CD4-positive, CD25-positive, alpha-beta regulatory T cell (primary cell): ENCODE data around the gene BBC3. TPM values are rescaled to one million over a fixed set of nuclear protein-coding genes. Genes with fewer than 3 reads are reported as not detected.

Experiments
- ATAC-seq, 2 donors: fragments of 150-1000 bp; cut with Tn5 transposase; one replicate each; pipeline ENCODE4 v1.10.0; 2021; ENCODE audit warnings: low read depth in 2 of 2, moderate number of reproducible peaks in 2 of 2, moderate library complexity in 1 of 2
- DNase-seq, 3 donors: peaks; one replicate each; pipeline versions ENCODE4 v3.0.0 to v3.0.0-alpha.2; 2012 to 2022; ENCODE audit warnings: mixed read lengths in 1 of 3
- H3K27ac ChIP-seq: one replicate; pipeline ENCODE4 v1.7.0; 2013; ENCODE audit warnings: mild to moderate bottlenecking, low read length; ENCODE audit not compliant: insufficient read depth, poor library complexity, severe bottlenecking
- H3K27me3 ChIP-seq: one replicate; pipeline ENCODE4 v1.7.0; 2013; ENCODE audit warnings: low read length; ENCODE audit not compliant: control insufficient read depth, insufficient read depth
- H3K36me3 ChIP-seq: one replicate; pipeline ENCODE4 v1.7.0; 2013; ENCODE audit warnings: mild to moderate bottlenecking, low read length, moderate library complexity; ENCODE audit not compliant: control insufficient read depth, insufficient read depth
- H3K4me1 ChIP-seq: 2 replicates; pipeline ENCODE4 v1.7.0; 2013; ENCODE audit warnings: mild to moderate bottlenecking, low read length; ENCODE audit not compliant: insufficient read depth, control insufficient read depth, poor library complexity, severe bottlenecking
- H3K4me3 ChIP-seq: one replicate; pipeline ENCODE4 v1.7.0; 2013; ENCODE audit warnings: low read depth, mild to moderate bottlenecking, low read length, moderate library complexity
- H3K9me3 ChIP-seq, 2 experiments: 1 replicate in 1 of 2; 2 replicates in 1 of 2; pipeline ENCODE4 v1.7.0; 2013; ENCODE audit warnings: low read length in 2 of 2, mild to moderate bottlenecking in 1 of 2, moderate library complexity in 1 of 2; ENCODE audit not compliant: control insufficient read depth in 2 of 2
- H3K27ac Mint-ChIP-seq, 3 donors: one replicate each; pipeline ENCODE4 v1.8.0; 2020 to 2022; ENCODE audit warnings: mild to moderate bottlenecking in 3 of 3, mixed read lengths in 3 of 3, moderate library complexity in 2 of 3
- H3K27me3 Mint-ChIP-seq: one replicate; pipeline ENCODE4 v1.8.0; 2022; ENCODE audit warnings: mild to moderate bottlenecking, mixed read lengths
- H3K36me3 Mint-ChIP-seq: one replicate; pipeline ENCODE4 v1.8.0; 2020; ENCODE audit warnings: mixed read lengths
- H3K4me1 Mint-ChIP-seq, 4 donors: one replicate each; pipeline ENCODE4 v1.8.0; 2020 to 2022; ENCODE audit warnings: mixed read lengths in 4 of 4, mild to moderate bottlenecking in 1 of 4
- H3K4me3 Mint-ChIP-seq, 4 donors: one replicate each; pipeline ENCODE4 v1.8.0; 2020 to 2022; ENCODE audit warnings: mild to moderate bottlenecking in 4 of 4, mixed read lengths in 4 of 4, moderate library complexity in 3 of 4
- H3K9me3 Mint-ChIP-seq, 7 donors: one replicate each; pipeline ENCODE4 v1.8.0; 2020 to 2022; ENCODE audit warnings: mixed read lengths in 7 of 7, mild to moderate bottlenecking in 3 of 7, moderate library complexity in 2 of 7
- polyA plus RNA-seq, 4 donors: library from polyadenylated mRNA; unstranded; fragments of 300-500 nt; fragmentation: Illumina TruSeq; gene quantifications; one replicate each; pipeline ENCODE4 v1.2.3, GENCODE V29; 2021
- total RNA-seq: library from RNA; stranded (reverse); gene quantifications from one replicate; pipeline ENCODE4 v1.2.3, GENCODE V29; 2022

Gene BBC3
- total and polyA plus RNA-seq, 5 donors from 2014 or later, result 4.2 to 21.2 (median 6.2) TPM

GRCh38 chr19:47273313-47274070 lies 42.5 kb upstream of the BBC3 start:
- DNase-seq (peak; percentile 85 to 94 (median 89)), ATAC-seq (peak; percentile 58 to 61)
- H3K4me1 Mint-ChIP-seq, result peaks cover 4 to 26% (median 7%) of the 10 kb centered on the region in 4 donors
- peaks cover 9% of the 10 kb centered on the region for H3K36me3 Mint-ChIP-seq
- H3K27ac Mint-ChIP-seq, result peak overlapping the region; percentile 97 to 99 (median 99)
- Histone ChIP-seq H3K4me3 (peak overlapping the region; percentile 77), H3K4me1 (peaks cover 22% of the 10 kb centered on the region), H3K36me3 (peaks cover 7% of the 10 kb centered on the region), H3K27me3 (no peaks in the 10 kb centered on the region), H3K9me3 (no peaks in the 10 kb centered on the region), H3K27ac (peak overlapping the region; percentile 97)
- peaks cover 0 to 1% (median 0%) of the 10 kb centered on the region in 7 donors for H3K9me3 Mint-ChIP-seq
- peaks cover 7% of the 10 kb centered on the region for H3K27me3 Mint-ChIP-seq
- peak overlapping the region; percentile 97 to 100 (median 98) for H3K4me3 Mint-ChIP-seq

- Histone ChIP-seq H3K9me3 (no peaks in the 10 kb centered on the region), H3K4me3 (peak overlapping the region; percentile 13), H3K36me3 (peaks cover 7% of the 10 kb centered on the region), H3K27me3 (no peaks in the 10 kb centered on the region), H3K27ac (peak overlapping the region; percentile 97), H3K4me1 (peaks cover 22% of the 10 kb centered on the region)
- peak overlapping the region; percentile 87 to 99 (median 99) for H3K27ac Mint-ChIP-seq
- H3K27me3 Mint-ChIP-seq, result peaks cover 7% of the 10 kb centered on the region
- peaks cover 15% of the 10 kb centered on the region for H3K36me3 Mint-ChIP-seq
- peak overlapping the region; percentile 87 to 100 (median 98) for H3K4me3 Mint-ChIP-seq
- peaks cover 4 to 23% (median 7%) of the 10 kb centered on the region in 4 donors for H3K4me1 Mint-ChIP-seq
- no peak for ATAC-seq
- H3K9me3 Mint-ChIP-seq, result peaks cover 0 to 1% (median 0%) of the 10 kb centered on the region in 7 donors
- peak in 2 of 3 donors; percentile 49 to 50 for DNase-seq
Observed at GRCh38 chr19:47272448-47273312, 41.7 kb upstream of the BBC3 start.

GRCh38 chr19:47271949-47272348 lies 41.0 kb upstream of the BBC3 start:
- H3K4me3 Mint-ChIP-seq, result peak overlapping the region in 3 of 4 donors; percentile 46 to 100 (median 87)
- Histone ChIP-seq H3K4me3 (no peak overlapping the region), H3K27me3 (no peaks in the 10 kb centered on the region), H3K36me3 (peaks cover 12% of the 10 kb centered on the region), H3K4me1 (peaks cover 22% of the 10 kb centered on the region), H3K9me3 (no peaks in the 10 kb centered on the region), H3K27ac (no peak overlapping the region)
- peak overlapping the region in 2 of 3 donors; percentile 87 to 99 for H3K27ac Mint-ChIP-seq
- H3K4me1 Mint-ChIP-seq, result peaks cover 4 to 22% (median 7%) of the 10 kb centered on the region in 4 donors
- ATAC-seq, result no peak
- H3K36me3 Mint-ChIP-seq, result peaks cover 18% of the 10 kb centered on the region
- peaks cover 0 to 1% (median 0%) of the 10 kb centered on the region in 7 donors for H3K9me3 Mint-ChIP-seq
- H3K27me3 Mint-ChIP-seq, result peaks cover 7% of the 10 kb centered on the region
- no peak for DNase-seq

GRCh38 chr19:47270408-47270807 lies 39.4 kb upstream of the BBC3 start:
- Mint-ChIP-seq H3K4me1 (peaks cover 4 to 15% (median 5%) of the 10 kb centered on the region in 4 donors), H3K27ac (peak overlapping the region in 1 of 3 donors; percentile 67), H3K9me3 (peaks cover 0 to 1% (median 0%) of the 10 kb centered on the region in 7 donors), H3K36me3 (peaks cover 19% of the 10 kb centered on the region), H3K27me3 (peaks cover 7% of the 10 kb centered on the region), H3K4me3 (peak overlapping the region in 3 of 4 donors; percentile 36 to 89 (median 84))
- peaks cover 20% of the 10 kb centered on the region for H3K36me3 ChIP-seq
- no peak for DNase-seq
- no peak for ATAC-seq
- H3K4me3 ChIP-seq, result no peak overlapping the region
- H3K27me3 ChIP-seq, result no peaks in the 10 kb centered on the region
- H3K4me1 ChIP-seq, result peaks cover 19% of the 10 kb centered on the region
- H3K27ac ChIP-seq, result no peak overlapping the region
- no peaks in the 10 kb centered on the region for H3K9me3 ChIP-seq

GRCh38 chr19:47269596-47269995 lies 38.6 kb upstream of the BBC3 start:
- no peak overlapping the region for H3K27ac ChIP-seq
- peak overlapping the region in 2 of 4 donors; percentile 48 to 84 for H3K4me3 Mint-ChIP-seq
- H3K4me1 ChIP-seq, result peaks cover 14% of the 10 kb centered on the region
- H3K27me3 ChIP-seq, result no peaks in the 10 kb centered on the region
- no peak for ATAC-seq
- H3K36me3 ChIP-seq, result peaks cover 26% of the 10 kb centered on the region
- no peak for DNase-seq
- H3K27ac Mint-ChIP-seq, result peak overlapping the region in 1 of 3 donors; percentile 52
- peaks cover 22% of the 10 kb centered on the region for H3K36me3 Mint-ChIP-seq
- peaks cover 0 to 1% (median 0%) of the 10 kb centered on the region in 7 donors for H3K9me3 Mint-ChIP-seq
- no peak overlapping the region for H3K4me3 ChIP-seq
- H3K9me3 ChIP-seq, result no peaks in the 10 kb centered on the region
- H3K4me1 Mint-ChIP-seq, result peaks cover 4 to 14% (median 5%) of the 10 kb centered on the region in 4 donors
- H3K27me3 Mint-ChIP-seq, result peaks cover 7% of the 10 kb centered on the region

GRCh38 chr19:47268028-47268427 lies 37.0 kb upstream of the BBC3 start:
- no peak overlapping the region for H3K27ac ChIP-seq
- H3K4me3 ChIP-seq, result no peak overlapping the region
- peaks cover 22% of the 10 kb centered on the region for H3K36me3 Mint-ChIP-seq
- H3K9me3 ChIP-seq, result no peaks in the 10 kb centered on the region
- no peaks in the 10 kb centered on the region for H3K27me3 ChIP-seq
- H3K9me3 Mint-ChIP-seq, result peaks cover 0 to 1% (median 0%) of the 10 kb centered on the region in 7 donors
- H3K27ac Mint-ChIP-seq, result no peak overlapping the region
- H3K27me3 Mint-ChIP-seq, result no peaks in the 10 kb centered on the region
- H3K36me3 ChIP-seq, result peaks cover 34% of the 10 kb centered on the region
- H3K4me1 ChIP-seq, result peaks cover 7% of the 10 kb centered on the region
- H3K4me1 Mint-ChIP-seq, result peaks cover 4 to 13% (median 5%) of the 10 kb centered on the region in 4 donors
- peak overlapping the region in 1 of 4 donors; percentile 66 for H3K4me3 Mint-ChIP-seq
- no peak for DNase-seq
- ATAC-seq, result no peak

GRCh38 chr19:47267350-47267759 lies 36.4 kb upstream of the BBC3 start:
- Mint-ChIP-seq H3K4me3 (no peak overlapping the region), H3K9me3 (peaks cover 0 to under 1% (median 0%) of the 10 kb centered on the region in 7 donors), H3K27me3 (no peaks in the 10 kb centered on the region), H3K27ac (no peak overlapping the region), H3K36me3 (peaks cover 27% of the 10 kb centered on the region), H3K4me1 (peaks cover under 1 to 9% (median 5%) of the 10 kb centered on the region in 4 donors)
- H3K4me1 ChIP-seq, result peaks cover under 1% of the 10 kb centered on the region
- no peak for DNase-seq
- H3K9me3 ChIP-seq, result no peaks in the 10 kb centered on the region
- H3K27me3 ChIP-seq, result no peaks in the 10 kb centered on the region
- H3K27ac ChIP-seq, result no peak overlapping the region
- no peak overlapping the region for H3K4me3 ChIP-seq
- no peak for ATAC-seq
- H3K36me3 ChIP-seq, result peaks cover 39% of the 10 kb centered on the region
